GM12878 (cell line): ENCODE results near the gene BTBD9. TPM values are rescaled to one million over a fixed set of nuclear protein-coding genes. Genes with fewer than 3 reads are reported as not detected.
A peak's percentile ranks its signal among the peaks of the same experiment; 100 is the strongest.

Source experiments
- ATAC-seq: fragments of 200-7000 bp; cut with Tn5 transposase; 3 replicates; pipeline ENCODE4 v1.9.1; 2020; ENCODE audit warnings: mild to moderate bottlenecking, moderate library complexity
- BruUV-seq: library from RNA; stranded (reverse); fragments of 400-500 nt; replicated peaks from 2 replicates; lab custom pipeline; 2021; lab: Mats Ljungman, UMichigan
- CTCF ChIA-PET: fragments of 300-600 bp; sonication (Branson Sonifier 250); formaldehyde crosslinking; extraction: SDS; loops from one replicate; lab custom pipeline; 2021; ENCODE audit warnings: inconsistent platforms; lab: Yijun Ruan, JAX
- POLR2A ChIA-PET: fragments of 350-600 bp; formaldehyde crosslinking; extraction: SDS; loops from one replicate; lab custom pipeline; 2021; ENCODE audit warnings: inconsistent platforms; lab: Charles Lee
- RAD21 ChIA-PET: fragments of 300-600 bp; sonication (Branson Sonifier 250); formaldehyde crosslinking; loops from one replicate; lab custom pipeline; 2023; ENCODE audit warnings: antibody characterized with exemption; ENCODE audit not compliant: unreplicated experiment; lab: Charles Lee
- SMC1A ChIA-PET: fragments of 300-600 bp; sonication (Branson Sonifier 250); formaldehyde crosslinking; loops from one replicate; lab custom pipeline; 2023; ENCODE audit not compliant: unreplicated experiment, uncharacterized antibody; lab: Charles Lee
- DNase-seq: peaks from one replicate; pipeline ENCODE4 v3.0.0-alpha.2; 2011; ENCODE audit warnings: low read depth, low spot score
- FAIRE-seq: peaks from 3 replicates; lab custom pipeline; 2011; peaks lifted over from hg19 to GRCh38; lab: Jason Lieb, UNC
- H2AFZ ChIP-seq: 2 replicates; pipeline ENCODE4 v1.6.0; 2011; ENCODE audit warnings: low read depth, low read length, control low read depth; ENCODE audit not compliant: control insufficient read depth
- H3K27ac ChIP-seq: 2 replicates; pipeline ENCODE4 v1.5.1; 2011; ENCODE audit warnings: control low read depth; ENCODE audit not compliant: control insufficient read depth, insufficient read depth
- H3K27me3 ChIP-seq, 2 experiments: replicated peaks in 1 of 2; 2 replicates each; pipeline versions ENCODE4 v1.6.0 to v1.6.1; 2011; ENCODE audit warnings: low read length in 1 of 2; ENCODE audit not compliant: control insufficient read depth in 2 of 2, insufficient read depth in 2 of 2
- H3K36me3 ChIP-seq, 2 experiments: 2 replicates each; pipeline ENCODE4 v1.5.1; 2011; ENCODE audit warnings: low read length in 1 of 2; ENCODE audit not compliant: control insufficient read depth in 2 of 2, insufficient read depth in 2 of 2
- H3K4me1 ChIP-seq: 2 replicates; pipeline ENCODE4 v1.6.1; 2011; ENCODE audit warnings: mild to moderate bottlenecking, low read length, moderate library complexity, mixed read lengths; ENCODE audit not compliant: control insufficient read depth, insufficient read depth
- H3K4me2 ChIP-seq: 2 replicates; pipeline ENCODE4 v1.6.0; 2011; ENCODE audit warnings: control low read depth; ENCODE audit not compliant: control insufficient read depth, insufficient read depth
- H3K4me3 ChIP-seq: fragments of 200-600 bp; sonication (generic); 2 replicates; pipeline ENCODE4 v1.5.1; 2016
- H3K79me2 ChIP-seq: 2 replicates; pipeline ENCODE4 v1.6.0; 2011; ENCODE audit warnings: low read length; ENCODE audit not compliant: control insufficient read depth, insufficient read depth
- H3K9ac ChIP-seq: 2 replicates; pipeline ENCODE4 v1.8.0; 2011; ENCODE audit warnings: low read length, control low read depth, mixed read lengths; ENCODE audit not compliant: control insufficient read depth, insufficient read depth
- H3K9me3 ChIP-seq: replicated peaks from 3 replicates; pipeline ENCODE4 v1.5.1; 2011; ENCODE audit warnings: mild to moderate bottlenecking, low read length; ENCODE audit not compliant: control insufficient read depth, insufficient read depth
- H4K20me1 ChIP-seq: 2 replicates; pipeline ENCODE4 v1.6.0; 2011; ENCODE audit not compliant: control insufficient read depth, insufficient read depth
- CREM ChIP-seq: IDR thresholded peaks from 2 replicates; pipeline ENCODE4 v1.6.1; 2014; ENCODE audit warnings: antibody characterized with exemption, low read depth
- EED ChIP-seq: sonication (generic); IDR thresholded peaks from 2 replicates; pipeline ENCODE4 v1.6.1; 2016; ENCODE audit warnings: antibody characterized with exemption, low read depth
- MEF2A ChIP-seq: IDR thresholded peaks from 2 replicates; pipeline ENCODE4 v1.6.1; 2011; ENCODE audit warnings: low read depth, mild to moderate bottlenecking, low read length, moderate library complexity; ENCODE audit not compliant: insufficient read depth
- RFX5 ChIP-seq: IDR thresholded peaks from 2 replicates; pipeline ENCODE4 v1.6.1; 2011; ENCODE audit warnings: low read depth, low read length, improper control_type of control experiment
- ZNF622 ChIP-seq: fragments of 450-650 bp; IDR thresholded peaks from 2 replicates; pipeline ENCODE4 v1.6.1; 2017; ENCODE audit warnings: mild to moderate bottlenecking, inconsistent platforms
- WGBS: methylation state at CpG from one replicate; pipeline ENCODE4 v1.1.6; 2016; ENCODE audit warnings: low lambda C conversion rate; ENCODE audit not compliant: insufficient replicate concordance, insufficient coverage; ENCODE audit errors: missing lambda C conversion rate; 5-methylcytosine and 5-hydroxymethylcytosine counted together
- in situ Hi-C: fragments of 300-500 bp; cut with MboI; formaldehyde crosslinking; loops from 9 replicates; pipeline ENCODE4 v1.14.3; 2018; ENCODE audit warnings: mixed read lengths
- intact Hi-C: fragments of 100-400 bp; cut with micrococcal nuclease; formaldehyde crosslinking; loops from one replicate; pipeline ENCODE4 v1.14.2; 2022; ENCODE audit not compliant: unreplicated experiment
- polyA plus RNA-seq, 11 experiments: library from polyadenylated mRNA; depleted of rRNA in 4 of 11; unstranded in 6 of 11; stranded (reverse) in 5 of 11; fragments of >200 nt; fragmentation: Nextera tagmentation in 4 of 11; fragmentation: Illumina TruSeq in 1 of 11; extraction: Ambion mirVana in 4 of 11; extraction: Trizol in 1 of 11; gene quantifications; 1 replicate in 1 of 11; 2 replicates in 10 of 11; pipeline versions ENCODE4 v1.2.1 to v1.2.3, GENCODE V29; 2011 to 2016; ENCODE audit warnings: inconsistent platforms in 2 of 11, missing spikeins in 2 of 11, low read depth in 1 of 11
- total RNA-seq, 4 experiments: library from RNA; depleted of rRNA in 3 of 4; stranded (reverse); fragments of >200 nt in 3 of 4; fragmentation: Illumina TruSeq in 1 of 4; extraction: Trizol in 1 of 4; gene quantifications; 2 replicates each; pipeline versions ENCODE4 v1.2.1 to v1.2.3, GENCODE V29; 2013 to 2021

BTBD9 gene
- total and polyA plus RNA-seq, 10 of the 15 experiments (the other 5 are each of a cell fraction or from before 2014, with no cell fraction given): 0.22 to 8.6 (median 4.6) TPM

- no TSS peak for BruUV-seq
- H3K4me2 ChIP-seq: no peak overlapping the region
Measured at GRCh38 chr6:38432479-38432878, 207.2 kb downstream of the BTBD9 start.

GRCh38 chr6:38432079-38432478 lies 207.7 kb downstream of the BTBD9 start:
- TF ChIP-seq EED: peak; percentile 55; the same call in 1 of the 2 replicates
- TF ChIP-seq MEF2A: peak; percentile 48; the same call in 1 of the 2 replicates
- 0 out of 2 replicates have a peak, but pooled peaks have one; percentile 8 for TF ChIP-seq CREM
- TF ChIP-seq RFX5: no peak
- Histone ChIP-seq H3K36me3 (no peaks in the 10 kb centered on the region), H3K4me1 (peaks cover 22% of the 10 kb centered on the region), H3K9ac (no peak overlapping the region), H3K79me2 (no peaks in the 10 kb centered on the region), H4K20me1 (no peaks in the 10 kb centered on the region), H3K9me3 (peaks cover 4% of the 10 kb centered on the region; the same call in 2 of the 3 replicates), H2AFZ (no peak overlapping the region), H3K4me3 (no peak overlapping the region), H3K27ac (no peak overlapping the region), H3K27me3 (no peaks in the 10 kb centered on the region), H3K4me2 (no peak overlapping the region)
- CTCF ChIA-PET: no interaction called here
- POLR2A ChIA-PET: no interaction called here
- DNase-seq (no peak), FAIRE-seq (no peak), ATAC-seq (peak; percentile 47)
- intact Hi-C loops (no loop called here), in situ Hi-C loops (no loop called here)
- 50% methylated on average over 3 of the region's 3 CpGs for WGBS
- RAD21 ChIA-PET: no interaction called here
- SMC1A ChIA-PET: no interaction called here
- no TSS peak for BruUV-seq

More at GRCh38 chr6:38432479-38432878, 207.2 kb downstream of the BTBD9 start:
- H3K9ac ChIP-seq: no peak overlapping the region
- no peak overlapping the region for H3K4me3 ChIP-seq
- peaks cover 4% of the 10 kb centered on the region; the same call in 2 of the 3 replicates for H3K9me3 ChIP-seq
- intact Hi-C loops: no loop called here
- H3K79me2 ChIP-seq: no peaks in the 10 kb centered on the region
- no peak overlapping the region for H2AFZ ChIP-seq
- ATAC-seq (no peak), FAIRE-seq (no peak), DNase-seq (no peak)
- H3K27ac ChIP-seq: no peak overlapping the region
- no peaks in the 10 kb centered on the region for H3K36me3 ChIP-seq
- ChIA-PET CTCF (no interaction called here), SMC1A (no interaction called here), RAD21 (no interaction called here), POLR2A (no interaction called here)
- no peaks in the 10 kb centered on the region for H3K27me3 ChIP-seq
- 100% methylated on average over 1 of the region's 1 CpG for WGBS
- TF ChIP-seq ZNF622: no peak
- TF ChIP-seq CREM: 0 out of 2 replicates have a peak, but pooled peaks have one; percentile 1
- no peaks in the 10 kb centered on the region for H4K20me1 ChIP-seq
- peaks cover 18% of the 10 kb centered on the region for H3K4me1 ChIP-seq
- in situ Hi-C loops: no loop called here
